ENCODE results near the gene FTH1.

DNA sequence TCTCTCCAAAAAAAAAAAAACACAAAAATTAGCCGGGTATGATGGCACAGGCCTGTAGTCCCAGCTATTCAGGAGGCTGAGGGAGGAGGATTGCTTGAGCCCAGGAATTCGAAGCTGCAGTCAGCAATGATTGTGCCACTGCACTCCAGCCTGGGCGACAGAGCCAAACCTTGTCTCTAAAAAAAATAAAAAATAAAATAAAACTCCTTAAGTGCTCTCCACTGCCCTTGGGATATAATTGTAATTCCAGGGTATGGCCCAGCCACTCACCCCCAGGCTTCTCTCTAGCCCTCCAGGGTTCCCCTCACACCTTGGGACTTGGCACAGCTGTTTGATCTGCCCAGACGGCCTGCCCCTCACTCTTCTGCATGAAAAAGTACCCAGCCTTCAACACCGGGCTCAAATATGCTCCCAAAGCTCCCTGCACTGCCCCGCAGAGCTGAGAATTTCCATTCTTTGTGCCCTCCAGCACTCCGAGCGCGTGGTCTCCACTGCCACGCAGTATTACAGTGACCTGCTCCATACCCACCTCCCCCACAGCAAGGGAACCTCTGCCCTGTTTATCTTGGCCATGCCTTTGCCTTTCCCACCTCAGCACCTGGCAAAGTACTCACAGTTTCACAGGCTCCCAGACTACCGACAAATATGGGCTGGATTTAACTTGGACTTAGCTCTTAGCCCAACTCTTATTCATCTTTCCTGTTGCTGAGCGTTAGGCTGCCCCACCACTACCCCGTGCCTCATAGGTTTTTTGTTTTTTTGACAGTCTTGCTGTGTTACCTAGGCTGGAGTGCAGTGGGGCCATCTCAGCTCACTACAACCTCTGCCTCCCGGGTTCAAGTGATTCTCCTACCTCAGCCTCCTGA, 7.6 kb upstream of the FTH1 start:
- TF ChIP-seq, protein P1, sequence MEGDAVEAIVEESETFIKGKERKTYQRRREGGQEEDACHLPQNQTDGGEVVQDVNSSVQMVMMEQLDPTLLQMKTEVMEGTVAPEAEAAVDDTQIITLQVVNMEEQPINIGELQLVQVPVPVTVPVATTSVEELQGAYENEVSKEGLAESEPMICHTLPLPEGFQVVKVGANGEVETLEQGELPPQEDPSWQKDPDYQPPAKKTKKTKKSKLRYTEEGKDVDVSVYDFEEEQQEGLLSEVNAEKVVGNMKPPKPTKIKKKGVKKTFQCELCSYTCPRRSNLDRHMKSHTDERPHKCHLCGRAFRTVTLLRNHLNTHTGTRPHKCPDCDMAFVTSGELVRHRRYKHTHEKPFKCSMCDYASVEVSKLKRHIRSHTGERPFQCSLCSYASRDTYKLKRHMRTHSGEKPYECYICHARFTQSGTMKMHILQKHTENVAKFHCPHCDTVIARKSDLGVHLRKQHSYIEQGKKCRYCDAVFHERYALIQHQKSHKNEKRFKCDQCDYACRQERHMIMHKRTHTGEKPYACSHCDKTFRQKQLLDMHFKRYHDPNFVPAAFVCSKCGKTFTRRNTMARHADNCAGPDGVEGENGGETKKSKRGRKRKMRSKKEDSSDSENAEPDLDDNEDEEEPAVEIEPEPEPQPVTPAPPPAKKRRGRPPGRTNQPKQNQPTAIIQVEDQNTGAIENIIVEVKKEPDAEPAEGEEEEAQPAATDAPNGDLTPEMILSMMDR (IDR thresholded peaks at IDR 0.05; ENCODE audit: low read length) = no peak
- TF ChIP-seq EZH2 (IDR thresholded peaks at IDR 0.05; ENCODE audit: borderline replicate concordance, low read length) = no peak
